Stimulated activated naive CD8-positive, alpha-beta T cell treated with anti-CD3 and anti-CD28 coated beads, Interleukin-15, Interleukin-2, amounts not matched to agents 100 U/mL and 50 U/mL, for 24 hours (primary cell): Measurements from ENCODE around the gene MSH6.

Source experiments
- ATAC-seq: fragments of 150-1000 bp; cut with Tn5 transposase; one replicate; pipeline ENCODE4 v1.10.0; 2021
- DNase-seq: peaks from one replicate; pipeline ENCODE4 v3.0.0; 2021

MSH6 gene

DNA sequence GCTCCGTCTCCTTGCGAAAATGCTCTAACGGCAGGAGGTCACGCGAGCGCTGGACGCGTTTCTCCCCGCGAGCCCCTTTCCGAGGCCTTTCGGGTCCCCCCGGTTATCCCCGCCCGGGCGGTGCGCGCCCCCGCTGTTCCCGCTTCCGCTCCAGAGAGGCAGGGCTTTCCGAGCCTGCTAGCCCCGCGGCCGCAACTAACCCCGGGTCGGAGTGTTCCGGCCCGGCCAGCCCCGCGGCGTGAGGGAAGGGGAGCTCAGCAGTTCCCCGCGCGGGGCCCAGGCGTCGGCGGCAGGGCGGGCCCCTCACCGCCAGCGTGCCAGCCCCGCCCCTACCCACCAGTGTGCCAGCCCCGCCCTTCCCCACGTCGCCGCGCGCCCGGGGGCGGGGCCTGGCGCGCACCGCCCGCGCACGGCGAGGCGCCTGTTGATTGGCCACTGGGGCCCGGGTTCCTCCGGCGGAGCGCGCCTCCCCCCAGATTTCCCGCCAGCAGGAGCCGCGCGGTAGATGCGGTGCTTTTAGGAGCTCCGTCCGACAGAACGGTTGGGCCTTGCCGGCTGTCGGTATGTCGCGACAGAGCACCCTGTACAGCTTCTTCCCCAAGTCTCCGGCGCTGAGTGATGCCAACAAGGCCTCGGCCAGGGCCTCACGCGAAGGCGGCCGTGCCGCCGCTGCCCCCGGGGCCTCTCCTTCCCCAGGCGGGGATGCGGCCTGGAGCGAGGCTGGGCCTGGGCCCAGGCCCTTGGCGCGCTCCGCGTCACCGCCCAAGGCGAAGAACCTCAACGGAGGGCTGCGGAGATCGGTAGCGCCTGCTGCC, at the start of gene MSH6:
MSH6 (plus strand) TSS at position 475 of the 815 bp plus-strand sequence; CDS start at position 564, 89 bp downstream.
- peak; percentile 89 for DNase-seq
- peak; percentile 89 for ATAC-seq

- ATAC-seq (no peak), DNase-seq (no peak)
These were observed 47.6 kb upstream of the MSH6 start for GRCh38 chr2:47735136-47735869.

- no peak for ATAC-seq
- DNase-seq, result no peak
These were observed 47.0 kb upstream of the MSH6 start for GRCh38 chr2:47735912-47736311.

- ATAC-seq (no peak), DNase-seq (no peak)
These were observed 45.6 kb upstream of the MSH6 start for GRCh38 chr2:47737191-47737975.

DNA sequence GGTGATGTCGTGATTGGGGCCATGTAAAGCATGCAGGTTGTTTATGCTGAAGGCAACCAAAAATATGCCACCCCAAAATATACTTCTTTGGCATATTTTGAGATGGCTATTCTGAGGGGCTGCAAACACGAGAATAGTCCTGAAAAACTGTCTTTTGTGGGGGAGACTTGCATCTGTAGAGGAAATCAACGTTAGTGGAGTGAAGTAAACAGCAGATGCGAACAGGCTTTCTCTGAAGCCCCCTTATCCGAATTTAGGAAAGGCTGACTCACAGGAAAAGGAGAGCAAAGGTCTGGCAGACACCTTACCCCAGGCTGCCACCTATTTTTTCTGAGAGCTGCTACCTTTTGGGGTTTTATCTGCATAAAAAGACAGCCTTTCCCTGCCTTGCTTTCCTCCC, 44.6 kb upstream of the MSH6 start:
- DNase-seq (no peak), ATAC-seq (no peak)

GRCh38 chr2:47741101-47741500, 41.8 kb upstream of the MSH6 start:
- no peak for DNase-seq

GRCh38 chr2:47741637-47742036, 41.3 kb upstream of the MSH6 start:
- no peak for ATAC-seq
- no peak for DNase-seq

More at GRCh38 chr2:47741101-47741500, 41.8 kb upstream of the MSH6 start:
- ATAC-seq, result no peak

- ATAC-seq (no peak), DNase-seq (no peak)
These were observed 38.9 kb upstream of the MSH6 start for GRCh38 chr2:47744074-47744473.

DNA sequence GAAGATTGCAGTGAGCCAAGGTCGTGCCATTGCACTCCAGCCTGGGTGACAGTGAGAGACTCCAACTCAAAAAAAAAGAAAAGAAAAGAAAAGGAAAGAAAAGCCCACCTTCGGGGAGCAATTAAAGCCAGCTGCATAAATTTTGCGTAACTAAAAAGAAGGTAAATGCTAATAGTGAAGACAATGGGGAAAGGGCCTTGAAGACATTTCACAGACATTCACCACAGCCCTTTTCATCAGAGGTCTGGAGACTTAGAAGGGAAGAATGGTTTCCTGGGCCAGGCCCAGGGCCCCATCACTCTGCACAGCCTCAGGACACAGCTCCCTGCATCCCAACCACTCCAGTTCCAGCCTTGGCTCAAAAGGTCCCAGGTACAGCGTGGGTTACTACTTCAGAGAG, 35.1 kb upstream of the MSH6 start:
- ATAC-seq, result no peak
- no peak for DNase-seq

- DNase-seq (no peak), ATAC-seq (no peak)
These were observed 31.0 kb upstream of the MSH6 start for GRCh38 chr2:47751856-47752414.

DNA sequence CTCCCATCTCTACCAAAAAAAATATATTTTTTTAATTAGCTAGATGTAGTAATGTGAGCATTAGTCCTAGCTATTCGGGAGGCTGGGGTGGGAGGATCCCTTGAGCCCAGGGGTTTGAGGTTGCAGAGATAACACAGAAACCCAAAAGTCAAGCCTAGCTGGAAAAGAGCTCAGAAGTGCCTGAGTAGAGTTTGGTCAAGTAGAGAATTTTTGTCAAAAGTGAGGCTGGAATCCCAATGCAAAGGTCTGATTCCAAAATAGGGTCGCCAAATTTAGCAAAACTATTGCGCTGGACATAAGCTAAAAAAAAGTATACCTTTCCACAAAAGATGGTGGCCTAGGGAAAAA, 15.5 kb upstream of the MSH6 start:
- DNase-seq, result no peak
- no peak for ATAC-seq

DNA sequence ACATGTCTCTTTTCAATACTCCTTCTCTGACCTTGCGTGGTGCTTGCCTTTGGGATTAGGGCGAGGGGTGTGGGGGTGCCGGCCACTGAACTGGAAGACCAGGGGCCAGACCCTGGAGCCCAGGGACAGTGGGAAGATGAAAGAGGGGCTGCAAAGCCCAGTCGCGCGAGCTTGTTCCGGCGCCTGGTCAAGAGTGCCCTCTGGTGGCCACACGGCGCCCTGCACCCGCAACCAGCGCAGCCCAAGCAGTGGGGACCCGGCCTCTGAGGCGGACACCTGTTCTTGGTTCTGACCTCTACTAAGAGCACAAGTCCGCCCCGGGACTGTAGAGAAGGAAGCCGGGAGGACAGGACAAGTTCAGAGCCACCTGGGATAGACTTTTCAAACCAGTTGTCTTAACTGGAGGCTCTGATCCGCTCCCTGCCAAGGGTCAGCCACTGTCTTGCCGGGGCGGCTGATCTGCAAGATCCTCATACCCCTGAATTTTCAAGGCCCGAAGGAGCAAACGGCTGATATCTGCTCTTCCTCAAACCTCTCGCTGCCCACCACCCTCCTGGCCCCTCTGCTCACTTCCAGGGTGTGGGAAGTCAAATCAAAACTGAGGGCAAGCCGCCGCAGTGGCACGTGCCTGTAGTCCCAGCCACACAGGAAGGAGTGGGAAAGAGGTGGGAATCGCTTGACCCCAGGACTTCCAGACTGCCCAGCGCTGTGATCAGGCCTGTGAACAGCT, 14.9 kb upstream of the MSH6 start:
- peak; percentile 80 for DNase-seq
- peak; percentile 84 for ATAC-seq

GRCh38 chr2:47769318-47769717, 13.6 kb upstream of the MSH6 start:
- no peak for ATAC-seq
- DNase-seq, result no peak

DNA sequence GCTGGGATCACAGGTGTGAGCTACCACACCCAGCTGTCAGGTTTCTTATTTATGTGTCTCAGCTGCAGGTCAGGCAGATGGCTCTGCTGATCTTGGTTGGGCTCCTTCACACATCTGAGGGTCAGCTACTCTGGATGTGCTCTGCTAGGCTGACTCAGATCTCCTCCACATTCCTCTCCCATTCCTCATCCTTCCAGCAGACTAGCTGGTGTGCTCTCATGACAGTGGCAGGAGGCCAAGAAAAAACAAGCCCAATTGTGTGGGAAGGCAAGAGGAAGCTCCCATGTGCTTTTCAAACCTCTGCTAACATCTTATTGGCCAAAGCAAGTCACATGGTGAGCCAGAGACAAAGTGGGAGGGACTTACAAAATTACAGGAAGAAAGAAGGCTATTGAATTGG, 11.7 kb upstream of the MSH6 start:
- ATAC-seq (no peak), DNase-seq (no peak)

DNA sequence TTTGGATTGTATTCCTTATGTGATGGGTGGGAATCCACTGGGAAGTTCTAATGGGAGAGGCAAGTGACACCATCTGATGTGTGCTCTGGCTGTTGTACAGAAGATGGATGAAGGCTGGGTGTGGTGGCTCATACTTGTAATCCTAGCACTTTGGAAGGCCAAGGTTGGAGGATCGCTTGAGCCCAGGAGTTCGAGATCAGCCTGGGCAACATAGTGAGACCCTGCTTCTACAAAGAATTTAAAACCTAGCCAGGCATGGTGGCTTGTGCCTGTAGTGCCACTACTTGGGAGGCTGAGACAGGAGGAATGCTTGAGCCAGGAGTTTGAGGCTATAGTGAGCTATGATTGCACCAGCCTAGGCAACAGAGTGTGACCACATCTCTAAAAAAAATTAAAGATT, 10.6 kb upstream of the MSH6 start:
- DNase-seq, result no peak
- no peak for ATAC-seq

- no peak for ATAC-seq
These were observed 8.4 kb upstream of the MSH6 start for GRCh38 chr2:47774567-47774966.

GRCh38 chr2:47777277-47777937, 5.5 kb upstream of the MSH6 start:
- DNase-seq (no peak), ATAC-seq (no peak)

More at GRCh38 chr2:47774567-47774966, 8.4 kb upstream of the MSH6 start:
- no peak for DNase-seq

- ATAC-seq (no peak), DNase-seq (no peak)
These were observed 4.1 kb upstream of the MSH6 start for GRCh38 chr2:47778698-47779425.

- ATAC-seq (no peak), DNase-seq (no peak)
These were observed 3.5 kb upstream of the MSH6 start for GRCh38 chr2:47779426-47779790.

DNA sequence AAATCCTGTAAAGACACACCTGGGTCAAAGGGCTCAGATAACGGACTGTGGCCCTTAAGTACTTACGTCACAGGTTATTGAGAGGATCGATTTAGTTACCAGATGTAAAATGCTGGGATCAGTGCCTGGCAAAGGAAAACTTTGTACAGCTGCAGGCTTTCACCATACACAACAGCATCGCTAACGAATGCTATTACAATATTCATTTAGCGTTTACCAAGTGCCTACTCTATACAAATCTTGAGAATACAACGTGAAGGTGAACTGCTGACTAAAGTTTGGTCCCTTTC, 619 bp upstream of the MSH6 start:
- ATAC-seq (no peak), DNase-seq (no peak)
